Measurements from ENCODE around the gene BIRC6.

The BIRC6 gene

DNA sequence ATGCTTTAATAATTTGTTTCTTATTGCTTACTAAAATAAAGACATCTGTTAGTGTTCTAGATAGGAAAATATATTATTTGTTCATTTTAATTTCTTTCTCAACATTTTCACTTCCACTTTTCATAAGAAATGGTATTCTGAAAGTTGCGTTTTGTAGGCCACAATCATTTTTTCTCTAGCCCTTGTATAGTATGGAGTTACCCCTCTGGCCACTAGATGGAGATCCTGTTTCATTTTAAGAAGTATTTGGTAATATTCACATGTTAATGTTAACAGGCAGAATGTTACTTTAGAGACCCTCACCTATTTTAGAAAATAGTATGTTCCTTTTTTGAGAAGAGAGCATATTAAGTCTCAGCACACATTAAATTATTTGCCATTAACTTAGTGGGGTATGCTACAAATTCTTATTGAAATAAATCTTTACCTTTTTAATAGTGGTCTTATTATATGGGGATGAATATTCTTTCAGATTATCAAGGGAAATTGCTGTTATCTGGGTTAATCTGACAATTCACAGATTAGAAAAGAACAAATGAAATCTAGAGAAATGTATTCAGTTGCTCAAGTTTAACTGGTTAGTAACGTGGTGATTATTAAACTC, 197.1 kb downstream of the BIRC6 start:
- ChIA-PET POLR2A (ENCODE audit: low non-redundant PET) (no interaction called here), CTCF (interaction anchor here (0.7 kb wide), 1 partner anchor 9 kb away, joined by 6 read pairs; no protein-coding TSS in a partner anchor)
- peak; percentile 70 for TF ChIP-seq CTCF (conservative IDR thresholded peaks at IDR 0.05; ENCODE audit: low read depth)
- no peak overlapping the region for H3K27ac ChIP-seq
- peak; percentile 44 for DNase-seq (ENCODE audit: low spot score)

GRCh38 chr2:32558492-32558891, 201.7 kb downstream of the BIRC6 start:
- no peak overlapping the region for H3K27ac ChIP-seq
- no peak for TF ChIP-seq CTCF (conservative IDR thresholded peaks at IDR 0.05; ENCODE audit: low read depth)
- no peak for DNase-seq (ENCODE audit: low spot score)
- ChIA-PET POLR2A (ENCODE audit: low non-redundant PET) (no interaction called here), CTCF (no interaction called here)

- CTCF ChIA-PET = interaction anchor here (0.5 kb wide), 1 partner anchor 355 kb away, joined by 5 read pairs; no protein-coding TSS in a partner anchor
- DNase-seq (ENCODE audit: low spot score) = no peak
- POLR2A ChIA-PET (ENCODE audit: low non-redundant PET) = no interaction called here
- H3K27ac ChIP-seq = no peak overlapping the region
- no peak for TF ChIP-seq CTCF (conservative IDR thresholded peaks at IDR 0.05; ENCODE audit: low read depth)
Measured at GRCh38 chr2:32559136-32559535, 202.3 kb downstream of the BIRC6 start.

DNA sequence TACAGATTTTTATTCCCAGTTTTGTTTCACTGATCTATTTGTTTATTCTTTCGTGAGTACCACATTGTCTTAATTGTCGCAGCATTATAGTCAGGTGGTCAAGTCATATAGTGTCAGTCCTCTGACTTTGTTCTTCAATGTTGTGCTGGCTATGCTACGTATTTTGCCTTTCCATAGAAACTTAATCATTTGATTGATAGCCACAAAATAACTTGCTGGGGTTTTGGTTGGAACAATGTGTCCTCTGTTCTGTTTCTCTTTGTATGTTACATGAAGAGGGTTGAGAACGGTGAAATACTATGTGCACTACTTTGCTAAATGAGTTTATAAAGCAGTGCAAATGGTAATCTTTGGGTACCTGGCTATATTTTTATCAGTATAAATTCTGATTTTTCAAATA, 206.1 kb downstream of the BIRC6 start:
- CTCF ChIA-PET = no interaction called here
- POLR2A ChIA-PET (ENCODE audit: low non-redundant PET) = no interaction called here
- no peak for TF ChIP-seq CTCF (conservative IDR thresholded peaks at IDR 0.05; ENCODE audit: low read depth)
- DNase-seq (ENCODE audit: low spot score) = no peak
- H3K27ac ChIP-seq = no peak overlapping the region

DNA sequence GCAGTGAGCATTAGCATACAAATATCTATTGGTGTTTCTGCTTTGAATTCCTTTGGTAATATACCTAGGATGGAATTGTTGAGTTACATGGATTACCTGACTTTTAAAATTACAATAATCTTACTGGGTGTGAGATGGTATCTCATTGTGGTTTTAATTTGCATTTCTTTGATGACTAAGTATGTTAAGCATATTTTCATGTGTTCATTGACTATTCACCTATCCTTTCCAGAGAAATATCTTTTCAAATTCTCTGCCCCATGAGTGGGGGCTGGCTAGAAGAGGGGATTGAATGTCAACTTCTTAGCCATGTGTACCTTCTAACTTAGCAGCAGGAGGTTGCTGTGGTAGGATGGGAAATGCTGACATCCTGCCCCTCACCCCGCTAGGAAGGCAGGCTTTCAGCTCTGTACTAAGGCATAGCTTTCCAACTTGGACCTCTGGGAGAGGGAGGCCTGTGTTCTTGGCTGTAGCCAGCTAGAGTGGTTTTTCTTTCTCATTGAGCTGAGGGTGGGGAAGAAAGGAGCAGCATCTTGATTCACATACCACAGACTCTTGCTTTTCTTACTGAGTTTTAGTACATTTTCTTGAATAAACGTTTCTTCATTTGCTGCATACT, 207.7 kb downstream of the BIRC6 start:
- no peak overlapping the region for H3K27ac ChIP-seq
- no peak for TF ChIP-seq CTCF (conservative IDR thresholded peaks at IDR 0.05; ENCODE audit: low read depth)
- ChIA-PET POLR2A (ENCODE audit: low non-redundant PET) (no interaction called here), CTCF (no interaction called here)
- no peak for DNase-seq (ENCODE audit: low spot score)

DNA sequence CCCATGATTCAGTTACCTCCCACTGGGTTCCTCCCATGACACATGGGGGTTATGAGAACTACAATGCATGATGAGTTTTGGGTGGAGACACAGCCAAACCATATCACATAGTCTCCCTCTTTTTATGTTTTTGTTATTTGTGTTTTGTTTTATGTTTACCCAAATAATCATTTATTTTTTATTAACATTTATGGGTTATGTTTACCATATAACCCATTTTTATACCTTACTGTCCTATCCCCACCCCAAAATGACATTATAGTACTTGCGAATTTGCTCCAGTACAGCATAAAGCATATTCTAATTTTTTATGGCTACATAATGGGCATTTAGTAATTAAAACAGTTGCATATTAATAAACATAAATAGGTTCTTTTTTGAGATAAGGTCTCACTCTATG, 209.1 kb downstream of the BIRC6 start:
- TF ChIP-seq CTCF (conservative IDR thresholded peaks at IDR 0.05; ENCODE audit: low read depth) = no peak

More for the DNA sequence above, 209.1 kb downstream of the BIRC6 start:
- ChIA-PET CTCF (no interaction called here), POLR2A (ENCODE audit: low non-redundant PET) (no interaction called here)
- no peak overlapping the region for H3K27ac ChIP-seq
- no peak for DNase-seq (ENCODE audit: low spot score)
